Measurements from ENCODE around the gene NCAPG2. TPM values are rescaled to one million over a fixed set of nuclear protein-coding genes. Genes with fewer than 3 reads are reported as not detected.

The NCAPG2 gene
- total and polyA plus RNA-seq, 10 of the 15 experiments (the other 5 are each of a cell fraction or from before 2014, with no cell fraction given), result 11.2 to 78.2 (median 49.2) TPM

DNA sequence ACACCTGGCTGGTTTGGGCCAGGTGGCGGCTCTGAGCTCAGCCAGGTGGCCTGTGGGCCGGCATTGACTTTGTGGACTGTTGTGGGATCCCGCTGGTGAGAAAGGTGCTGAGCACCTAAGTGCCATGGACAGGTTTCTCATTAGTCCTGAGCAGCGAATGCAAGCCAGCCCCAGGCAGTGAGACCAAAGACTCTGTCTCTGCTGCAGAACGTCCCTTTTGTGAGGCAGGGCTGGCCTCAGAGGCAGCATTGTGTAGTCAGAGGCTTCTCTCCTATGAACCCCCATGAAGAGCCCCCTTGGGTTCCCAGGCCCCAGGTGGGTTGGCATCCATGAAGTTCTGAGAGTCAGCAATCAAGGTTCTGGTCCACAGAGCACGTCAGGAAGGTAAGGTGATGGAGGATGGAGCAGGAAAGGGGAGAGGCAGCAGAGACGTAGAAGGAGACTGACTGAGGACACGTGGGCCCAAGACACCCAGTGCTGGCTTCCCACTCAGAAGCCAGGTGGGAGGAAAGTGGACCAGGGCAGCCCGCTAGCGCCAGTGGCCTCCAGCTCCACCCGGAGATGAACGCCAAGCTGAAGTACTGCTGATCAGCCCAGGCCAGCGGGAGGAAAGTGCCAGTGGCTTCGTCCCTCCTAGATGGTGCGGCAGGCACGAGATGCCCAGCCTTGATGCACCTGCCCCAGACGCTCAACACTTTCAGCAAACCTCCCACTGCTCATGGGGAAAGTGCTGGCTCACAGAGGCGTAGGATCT, 97.8 kb downstream of the NCAPG2 start:
- in situ Hi-C loops (cut with MboI) (no loop called here), intact Hi-C loops (cut with micrococcal nuclease; ENCODE audit: unreplicated experiment) (no loop called here)
- BruUV-seq (replicated peaks), result no TSS peak
- Histone ChIP-seq H3K9ac (ENCODE audit: control insufficient read depth, insufficient read depth, low read length) (no peak overlapping the region), H3K4me1 (ENCODE audit: control insufficient read depth, insufficient read depth, low read length) (peaks cover 19% of the 10 kb centered on the region), H3K27ac (ENCODE audit: control insufficient read depth, insufficient read depth) (no peak overlapping the region), H2AFZ (ENCODE audit: control insufficient read depth, low read depth, low read length) (no peak overlapping the region), H4K20me1 (ENCODE audit: control insufficient read depth, insufficient read depth) (no peaks in the 10 kb centered on the region), H3K9me3 (replicated peaks; ENCODE audit: control insufficient read depth, insufficient read depth, low read length) (no peaks in the 10 kb centered on the region), H3K4me3 (no peak overlapping the region), H3K36me3 (ENCODE audit: control insufficient read depth in 2 of 2, insufficient read depth in 2 of 2, low read length in 1 of 2) (peaks cover 0 to 4% of the 10 kb centered on the region in 2 experiments; a peak in 3 of 4 replicates), H3K27me3 (replicated peaks in 1 of 2; ENCODE audit: control insufficient read depth in 2 of 2, insufficient read depth in 2 of 2, low read length in 1 of 2) (no peaks in the 10 kb centered on the region), H3K79me2 (ENCODE audit: control insufficient read depth, insufficient read depth, low read length) (no peaks in the 10 kb centered on the region), H3K4me2 (ENCODE audit: control insufficient read depth, insufficient read depth) (no peak overlapping the region)
- ChIA-PET POLR2A (no interaction called here), SMC1A (ENCODE audit: uncharacterized antibody, unreplicated experiment) (no interaction called here), RAD21 (ENCODE audit: unreplicated experiment) (no interaction called here), CTCF (no interaction called here)
- 95% methylated on average over 18 of the region's 18 CpGs for WGBS (ENCODE audit: insufficient coverage, insufficient replicate concordance, low lambda C conversion rate, missing lambda C conversion rate)
- TF ChIP-seq ZBED1 (IDR thresholded peaks at IDR 0.05; ENCODE audit: borderline replicate concordance), result no peak
- TF ChIP-seq, protein P1, sequence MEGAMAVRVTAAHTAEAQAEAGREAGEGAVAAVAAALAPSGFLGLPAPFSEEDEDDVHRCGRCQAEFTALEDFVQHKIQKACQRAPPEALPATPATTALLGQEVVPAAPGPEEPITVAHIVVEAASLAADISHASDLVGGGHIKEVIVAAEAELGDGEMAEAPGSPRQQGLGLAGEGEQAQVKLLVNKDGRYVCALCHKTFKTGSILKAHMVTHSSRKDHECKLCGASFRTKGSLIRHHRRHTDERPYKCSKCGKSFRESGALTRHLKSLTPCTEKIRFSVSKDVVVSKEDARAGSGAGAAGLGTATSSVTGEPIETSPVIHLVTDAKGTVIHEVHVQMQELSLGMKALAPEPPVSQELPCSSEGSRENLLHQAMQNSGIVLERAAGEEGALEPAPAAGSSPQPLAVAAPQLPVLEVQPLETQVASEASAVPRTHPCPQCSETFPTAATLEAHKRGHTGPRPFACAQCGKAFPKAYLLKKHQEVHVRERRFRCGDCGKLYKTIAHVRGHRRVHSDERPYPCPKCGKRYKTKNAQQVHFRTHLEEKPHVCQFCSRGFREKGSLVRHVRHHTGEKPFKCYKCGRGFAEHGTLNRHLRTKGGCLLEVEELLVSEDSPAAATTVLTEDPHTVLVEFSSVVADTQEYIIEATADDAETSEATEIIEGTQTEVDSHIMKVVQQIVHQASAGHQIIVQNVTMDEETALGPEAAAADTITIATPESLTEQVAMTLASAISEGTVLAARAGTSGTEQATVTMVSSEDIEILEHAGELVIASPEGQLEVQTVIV (IDR thresholded peaks at IDR 0.05; ENCODE audit: borderline replicate concordance, partially characterized antibody), result no peak
- DNase-seq (ENCODE audit: low read depth, low spot score), result no peak
- FAIRE-seq, result no peak
- ATAC-seq, result no peak

DNA sequence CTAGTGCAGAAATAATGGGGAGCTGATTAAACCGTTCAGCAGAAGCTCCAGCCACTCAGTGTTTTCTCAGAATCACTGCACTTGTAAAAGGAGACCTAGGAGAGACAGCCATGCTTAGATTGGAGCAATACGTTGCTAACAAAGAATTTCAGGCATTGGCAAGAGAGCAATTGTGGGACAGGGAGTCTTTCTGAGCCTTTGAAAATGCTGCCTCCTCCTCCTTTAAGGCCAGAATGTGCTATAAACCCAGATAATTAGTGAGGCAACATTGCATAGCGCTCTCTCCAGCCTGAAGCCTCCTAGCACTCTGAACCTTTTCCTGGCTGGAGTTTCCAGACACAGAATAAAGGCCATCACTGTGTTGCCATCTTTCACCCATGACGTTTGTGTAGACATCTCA, 98.5 kb downstream of the NCAPG2 start:
- Histone ChIP-seq H4K20me1 (ENCODE audit: control insufficient read depth, insufficient read depth) (no peaks in the 10 kb centered on the region), H3K36me3 (ENCODE audit: control insufficient read depth in 2 of 2, insufficient read depth in 2 of 2, low read length in 1 of 2) (peaks cover 0 to 4% of the 10 kb centered on the region in 2 experiments; a peak in 3 of 4 replicates), H3K27me3 (replicated peaks in 1 of 2; ENCODE audit: control insufficient read depth in 2 of 2, insufficient read depth in 2 of 2, low read length in 1 of 2) (no peaks in the 10 kb centered on the region), H3K9me3 (replicated peaks; ENCODE audit: control insufficient read depth, insufficient read depth, low read length) (no peaks in the 10 kb centered on the region), H3K79me2 (ENCODE audit: control insufficient read depth, insufficient read depth, low read length) (no peaks in the 10 kb centered on the region), H3K9ac (ENCODE audit: control insufficient read depth, insufficient read depth, low read length) (no peak overlapping the region), H3K4me2 (ENCODE audit: control insufficient read depth, insufficient read depth) (no peak overlapping the region), H3K27ac (ENCODE audit: control insufficient read depth, insufficient read depth) (no peak overlapping the region), H2AFZ (ENCODE audit: control insufficient read depth, low read depth, low read length) (no peak overlapping the region), H3K4me3 (no peak overlapping the region), H3K4me1 (ENCODE audit: control insufficient read depth, insufficient read depth, low read length) (peaks cover 24% of the 10 kb centered on the region)
- no peak for DNase-seq (ENCODE audit: low read depth, low spot score)
- CTCF ChIA-PET, result no interaction called here
- POLR2A ChIA-PET, result no interaction called here
- RAD21 ChIA-PET (ENCODE audit: unreplicated experiment), result no interaction called here
- BruUV-seq (replicated peaks), result no TSS peak
- no peak for FAIRE-seq
- 71% methylated on average over 4 of the region's 4 CpGs for WGBS (ENCODE audit: insufficient coverage, insufficient replicate concordance, low lambda C conversion rate, missing lambda C conversion rate)
- no peak for ATAC-seq
- intact Hi-C loops (cut with micrococcal nuclease; ENCODE audit: unreplicated experiment) (no loop called here), in situ Hi-C loops (cut with MboI) (no loop called here)
- TF ChIP-seq CEBPB (IDR thresholded peaks at IDR 0.05; ENCODE audit: borderline replicate concordance in 1 of 2, low read depth in 2 of 2, low read length in 2 of 2) (no peak), EP300 (IDR thresholded peaks at IDR 0.05; ENCODE audit: borderline replicate concordance in 1 of 2, control insufficient read depth in 1 of 2, low read depth in 2 of 2, low read length in 2 of 2) (no peak), SPI1 (IDR thresholded peaks at IDR 0.05; ENCODE audit: borderline replicate concordance, insufficient read depth, low read depth, low read length) (no peak)
- TF ChIP-seq, protein P2, sequence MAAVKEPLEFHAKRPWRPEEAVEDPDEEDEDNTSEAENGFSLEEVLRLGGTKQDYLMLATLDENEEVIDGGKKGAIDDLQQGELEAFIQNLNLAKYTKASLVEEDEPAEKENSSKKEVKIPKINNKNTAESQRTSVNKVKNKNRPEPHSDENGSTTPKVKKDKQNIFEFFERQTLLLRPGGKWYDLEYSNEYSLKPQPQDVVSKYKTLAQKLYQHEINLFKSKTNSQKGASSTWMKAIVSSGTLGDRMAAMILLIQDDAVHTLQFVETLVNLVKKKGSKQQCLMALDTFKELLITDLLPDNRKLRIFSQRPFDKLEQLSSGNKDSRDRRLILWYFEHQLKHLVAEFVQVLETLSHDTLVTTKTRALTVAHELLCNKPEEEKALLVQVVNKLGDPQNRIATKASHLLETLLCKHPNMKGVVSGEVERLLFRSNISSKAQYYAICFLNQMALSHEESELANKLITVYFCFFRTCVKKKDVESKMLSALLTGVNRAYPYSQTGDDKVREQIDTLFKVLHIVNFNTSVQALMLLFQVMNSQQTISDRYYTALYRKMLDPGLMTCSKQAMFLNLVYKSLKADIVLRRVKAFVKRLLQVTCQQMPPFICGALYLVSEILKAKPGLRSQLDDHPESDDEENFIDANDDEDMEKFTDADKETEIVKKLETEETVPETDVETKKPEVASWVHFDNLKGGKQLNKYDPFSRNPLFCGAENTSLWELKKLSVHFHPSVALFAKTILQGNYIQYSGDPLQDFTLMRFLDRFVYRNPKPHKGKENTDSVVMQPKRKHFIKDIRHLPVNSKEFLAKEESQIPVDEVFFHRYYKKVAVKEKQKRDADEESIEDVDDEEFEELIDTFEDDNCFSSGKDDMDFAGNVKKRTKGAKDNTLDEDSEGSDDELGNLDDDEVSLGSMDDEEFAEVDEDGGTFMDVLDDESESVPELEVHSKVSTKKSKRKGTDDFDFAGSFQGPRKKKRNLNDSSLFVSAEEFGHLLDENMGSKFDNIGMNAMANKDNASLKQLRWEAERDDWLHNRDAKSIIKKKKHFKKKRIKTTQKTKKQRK (IDR thresholded peaks at IDR 0.05; ENCODE audit: low read depth, low read length), result no peak
- TF ChIP-seq, protein P3, sequence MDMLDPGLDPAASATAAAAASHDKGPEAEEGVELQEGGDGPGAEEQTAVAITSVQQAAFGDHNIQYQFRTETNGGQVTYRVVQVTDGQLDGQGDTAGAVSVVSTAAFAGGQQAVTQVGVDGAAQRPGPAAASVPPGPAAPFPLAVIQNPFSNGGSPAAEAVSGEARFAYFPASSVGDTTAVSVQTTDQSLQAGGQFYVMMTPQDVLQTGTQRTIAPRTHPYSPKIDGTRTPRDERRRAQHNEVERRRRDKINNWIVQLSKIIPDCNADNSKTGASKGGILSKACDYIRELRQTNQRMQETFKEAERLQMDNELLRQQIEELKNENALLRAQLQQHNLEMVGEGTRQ (IDR thresholded peaks at IDR 0.05; ENCODE audit: borderline replicate concordance, low read depth, low read length), result no peak
- SMC1A ChIA-PET (ENCODE audit: uncharacterized antibody, unreplicated experiment), result no interaction called here
